Central memory CD8-positive, alpha-beta T cell (primary cell): ENCODE data around the gene RAPGEF2.

ENCODE experiments used
- ATAC-seq: fragments of 150-1000 bp; cut with Tn5 transposase; replicated peaks from 2 replicates; pipeline ENCODE4 v1.10.0; 2022; ENCODE audit warnings: mild to moderate bottlenecking, moderate FRiP score, moderate number of reproducible peaks; ENCODE audit not compliant: poor library complexity, severe bottlenecking; ENCODE audit errors: extremely low read depth
- DNase-seq, 2 donors: peaks; one replicate each; pipeline ENCODE4 v3.0.0; 2021; ENCODE audit warnings: low spot score in 2 of 2
- H3K27ac Mint-ChIP-seq: one replicate; pipeline ENCODE4 v1.8.0; 2022; ENCODE audit warnings: low read depth, mild to moderate bottlenecking, moderate library complexity, mixed read lengths
- H3K27me3 Mint-ChIP-seq: one replicate; pipeline ENCODE4 v1.8.0; 2022; ENCODE audit warnings: mixed read lengths
- H3K36me3 Mint-ChIP-seq: one replicate; pipeline ENCODE4 v1.8.0; 2022; ENCODE audit warnings: mild to moderate bottlenecking, moderate library complexity, mixed read lengths; ENCODE audit not compliant: insufficient read depth
- H3K4me1 Mint-ChIP-seq: one replicate; pipeline ENCODE4 v1.8.0; 2022; ENCODE audit warnings: mixed read lengths
- H3K4me3 Mint-ChIP-seq: one replicate; pipeline ENCODE4 v1.8.0; 2022; ENCODE audit warnings: mild to moderate bottlenecking, moderate library complexity, mixed read lengths
- H3K9me3 Mint-ChIP-seq: one replicate; pipeline ENCODE4 v1.8.0; 2022; ENCODE audit warnings: mixed read lengths

Gene RAPGEF2

GRCh38 chr4:159319027-159319426, 216.1 kb downstream of the RAPGEF2 start:
- no peaks in the 10 kb centered on the region for H3K9me3 Mint-ChIP-seq
- no peaks in the 10 kb centered on the region for H3K4me1 Mint-ChIP-seq
- no peaks in the 10 kb centered on the region for H3K27me3 Mint-ChIP-seq
- ATAC-seq = no peak
- H3K4me3 Mint-ChIP-seq = no peak overlapping the region
- H3K36me3 Mint-ChIP-seq = peaks cover 12% of the 10 kb centered on the region
- H3K27ac Mint-ChIP-seq = no peak overlapping the region
- no peak for DNase-seq

GRCh38 chr4:159326480-159326879, 223.6 kb downstream of the RAPGEF2 start:
- H3K4me1 Mint-ChIP-seq = no peaks in the 10 kb centered on the region
- no peak for DNase-seq
- no peaks in the 10 kb centered on the region for H3K27me3 Mint-ChIP-seq
- no peak for ATAC-seq
- no peaks in the 10 kb centered on the region for H3K9me3 Mint-ChIP-seq
- no peak overlapping the region for H3K27ac Mint-ChIP-seq
- no peak overlapping the region for H3K4me3 Mint-ChIP-seq
- H3K36me3 Mint-ChIP-seq = peaks cover 9% of the 10 kb centered on the region

GRCh38 chr4:159328766-159329165, 225.9 kb downstream of the RAPGEF2 start:
- DNase-seq (no peak), ATAC-seq (no peak)
- H3K9me3 Mint-ChIP-seq = no peaks in the 10 kb centered on the region
- peaks cover 7% of the 10 kb centered on the region for H3K36me3 Mint-ChIP-seq
- no peak overlapping the region for H3K27ac Mint-ChIP-seq
- no peak overlapping the region for H3K4me3 Mint-ChIP-seq
- no peaks in the 10 kb centered on the region for H3K27me3 Mint-ChIP-seq
- no peaks in the 10 kb centered on the region for H3K4me1 Mint-ChIP-seq

GRCh38 chr4:159334461-159334860, 231.6 kb downstream of the RAPGEF2 start:
- no peaks in the 10 kb centered on the region for H3K27me3 Mint-ChIP-seq
- H3K36me3 Mint-ChIP-seq = peaks cover 19% of the 10 kb centered on the region
- DNase-seq = no peak
- H3K9me3 Mint-ChIP-seq = no peaks in the 10 kb centered on the region
- H3K4me1 Mint-ChIP-seq = no peaks in the 10 kb centered on the region
- no peak overlapping the region for H3K27ac Mint-ChIP-seq
- ATAC-seq = no peak
- no peak overlapping the region for H3K4me3 Mint-ChIP-seq

- Mint-ChIP-seq H3K36me3 (peaks cover 32% of the 10 kb centered on the region), H3K9me3 (no peaks in the 10 kb centered on the region), H3K4me1 (no peaks in the 10 kb centered on the region), H3K27me3 (no peaks in the 10 kb centered on the region), H3K27ac (no peak overlapping the region), H3K4me3 (no peak overlapping the region)
- no peak for DNase-seq
- ATAC-seq = no peak
These were observed 234.2 kb downstream of the RAPGEF2 start for GRCh38 chr4:159337041-159337440.

- Mint-ChIP-seq H3K4me1 (no peaks in the 10 kb centered on the region), H3K27ac (no peak overlapping the region), H3K9me3 (no peaks in the 10 kb centered on the region), H3K36me3 (peaks cover 36% of the 10 kb centered on the region), H3K4me3 (no peak overlapping the region), H3K27me3 (no peaks in the 10 kb centered on the region)
- ATAC-seq (no peak), DNase-seq (no peak)
These were observed 238.6 kb downstream of the RAPGEF2 start for GRCh38 chr4:159341522-159341921.

- DNase-seq (no peak), ATAC-seq (no peak)
- Mint-ChIP-seq H3K36me3 (peaks cover 36% of the 10 kb centered on the region), H3K4me3 (no peak overlapping the region), H3K9me3 (no peaks in the 10 kb centered on the region), H3K27me3 (no peaks in the 10 kb centered on the region), H3K27ac (no peak overlapping the region), H3K4me1 (no peaks in the 10 kb centered on the region)
These were observed 239.5 kb downstream of the RAPGEF2 start for GRCh38 chr4:159342374-159342773.

GRCh38 chr4:159343116-159343515, 240.2 kb downstream of the RAPGEF2 start:
- no peak for ATAC-seq
- no peak for DNase-seq
- no peak overlapping the region for H3K27ac Mint-ChIP-seq
- H3K9me3 Mint-ChIP-seq = no peaks in the 10 kb centered on the region
- peaks cover 36% of the 10 kb centered on the region for H3K36me3 Mint-ChIP-seq
- H3K4me1 Mint-ChIP-seq = no peaks in the 10 kb centered on the region
- H3K27me3 Mint-ChIP-seq = no peaks in the 10 kb centered on the region
- no peak overlapping the region for H3K4me3 Mint-ChIP-seq

GRCh38 chr4:159344877-159345276, 242.0 kb downstream of the RAPGEF2 start:
- no peaks in the 10 kb centered on the region for H3K27me3 Mint-ChIP-seq
- no peaks in the 10 kb centered on the region for H3K4me1 Mint-ChIP-seq
- H3K4me3 Mint-ChIP-seq = no peak overlapping the region
- no peaks in the 10 kb centered on the region for H3K9me3 Mint-ChIP-seq
- H3K27ac Mint-ChIP-seq = no peak overlapping the region
- peaks cover 27% of the 10 kb centered on the region for H3K36me3 Mint-ChIP-seq
- DNase-seq (no peak), ATAC-seq (no peak)

- no peaks in the 10 kb centered on the region for H3K4me1 Mint-ChIP-seq
- no peaks in the 10 kb centered on the region for H3K9me3 Mint-ChIP-seq
- DNase-seq (no peak), ATAC-seq (no peak)
- no peak overlapping the region for H3K4me3 Mint-ChIP-seq
- H3K36me3 Mint-ChIP-seq = peaks cover 23% of the 10 kb centered on the region
- H3K27me3 Mint-ChIP-seq = no peaks in the 10 kb centered on the region
- no peak overlapping the region for H3K27ac Mint-ChIP-seq
These were observed 243.8 kb downstream of the RAPGEF2 start for GRCh38 chr4:159346681-159347080.

- no peak overlapping the region for H3K4me3 Mint-ChIP-seq
- no peak overlapping the region for H3K27ac Mint-ChIP-seq
- no peak for DNase-seq
- H3K9me3 Mint-ChIP-seq = no peaks in the 10 kb centered on the region
- H3K36me3 Mint-ChIP-seq = peaks cover 20% of the 10 kb centered on the region
- ATAC-seq = no peak
- no peaks in the 10 kb centered on the region for H3K27me3 Mint-ChIP-seq
- H3K4me1 Mint-ChIP-seq = no peaks in the 10 kb centered on the region
These were observed 244.9 kb downstream of the RAPGEF2 start for GRCh38 chr4:159347813-159348212.

- no peak overlapping the region for H3K4me3 Mint-ChIP-seq
These were observed 246.5 kb downstream of the RAPGEF2 start for GRCh38 chr4:159349332-159349731.

GRCh38 chr4:159352609-159353008, 249.7 kb downstream of the RAPGEF2 start:
- DNase-seq = no peak
- Mint-ChIP-seq H3K4me1 (no peaks in the 10 kb centered on the region), H3K36me3 (peaks cover 27% of the 10 kb centered on the region), H3K27me3 (no peaks in the 10 kb centered on the region), H3K9me3 (no peaks in the 10 kb centered on the region), H3K27ac (no peak overlapping the region), H3K4me3 (no peak overlapping the region)
- ATAC-seq = no peak

More at GRCh38 chr4:159349332-159349731, 246.5 kb downstream of the RAPGEF2 start:
- Mint-ChIP-seq H3K27me3 (no peaks in the 10 kb centered on the region), H3K9me3 (no peaks in the 10 kb centered on the region), H3K36me3 (peaks cover 20% of the 10 kb centered on the region), H3K27ac (no peak overlapping the region), H3K4me1 (no peaks in the 10 kb centered on the region)
- DNase-seq (no peak), ATAC-seq (no peak)
